Testis (tissue), 2 donors: ENCODE results near the gene PDE4B.

Experiments
- CTCF ChIP-seq, 3 experiments: fragments of 450-650 bp in 2 of 3; fragments of 200-600 bp in 1 of 3; sonication (generic) in 1 of 3; IDR thresholded peaks; one replicate each; pipeline ENCODE4 v1.5.1; 2016 to 2019; ENCODE audit warnings: antibody characterized with exemption in 3 of 3, mild to moderate bottlenecking in 2 of 3, moderate library complexity in 1 of 3
- POLR2A ChIP-seq: fragments of 450-650 bp; IDR thresholded peaks from one replicate; pipeline ENCODE4 v1.6.1; 2017; ENCODE audit warnings: antibody characterized with exemption, mild to moderate bottlenecking, moderate library complexity

GRCh38 chr1:65994223-65994622 is 201.5 kb downstream of the PDE4B start:
- TF ChIP-seq POLR2A (no peak), CTCF (IDR thresholded peaks at IDR 0.05) (no peak)
